ENCODE data around the gene ARF1. TPM values are rescaled to one million over a fixed set of nuclear protein-coding genes. Genes with fewer than 3 reads are reported as not detected.

Gene ARF1
- polyA plus RNA-seq, 3 donors, result 580 to 789 (median 603) TPM

DNA sequence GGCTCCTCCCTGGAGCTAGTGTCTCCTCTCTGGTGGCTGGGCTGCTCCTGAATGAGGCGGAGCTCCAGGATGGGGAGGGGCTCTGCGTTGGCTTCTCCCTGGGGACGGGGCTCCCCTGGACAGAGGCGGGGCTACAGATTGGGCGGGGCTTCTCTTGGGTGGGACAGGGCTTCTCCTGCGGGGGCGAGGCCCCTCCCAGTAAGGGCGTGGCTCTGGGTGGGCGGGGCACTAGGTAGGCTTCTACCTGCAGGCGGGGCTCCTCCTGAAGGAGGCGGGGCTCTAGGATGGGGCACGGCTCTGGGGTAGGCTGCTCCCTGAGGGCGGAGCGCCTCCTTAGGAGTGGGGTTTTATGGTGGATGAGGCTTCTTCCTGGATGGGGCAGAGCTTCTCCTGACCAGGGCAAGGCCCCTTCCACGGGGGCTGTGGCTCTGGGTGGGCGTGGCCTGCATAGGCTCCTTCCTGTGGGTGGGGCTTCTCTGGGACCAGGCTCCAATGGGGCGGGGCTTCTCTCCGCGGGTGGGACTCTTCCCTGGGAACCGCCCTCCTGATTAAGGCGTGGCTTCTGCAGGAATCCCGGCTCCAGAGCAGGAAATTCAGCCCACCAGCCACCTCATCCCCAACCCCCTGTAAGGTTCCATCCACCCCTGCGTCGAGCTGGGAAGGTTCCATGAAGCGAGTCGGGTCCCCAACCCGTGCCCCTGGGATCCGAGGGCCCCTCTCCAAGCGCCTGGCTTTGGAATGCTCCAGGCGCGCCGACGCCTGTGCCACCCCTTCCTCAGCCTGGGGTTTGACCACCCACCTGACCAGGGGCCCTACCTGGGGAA is 22.7 kb upstream of the ARF1 start:
- no peaks in the 10 kb centered on the region for H3K36me3 ChIP-seq (replicated peaks in 1 of 2; ENCODE audit: control insufficient read depth in 1 of 2, insufficient read depth in 2 of 2, low read length in 2 of 2)
- peak overlapping the region; percentile 33 to 77 (median 36) for H3K4me3 ChIP-seq (replicated peaks in 1 of 3; ENCODE audit: low read depth in 2 of 3, low read length in 3 of 3)
- H2AFZ ChIP-seq (ENCODE audit: insufficient read depth, low read depth, low read length, poor library complexity, severe bottlenecking), result peak overlapping the region; percentile 85
- intact Hi-C loops (cut with micrococcal nuclease), result loop anchor here in 1 of 2 donors (10.0 kb wide), 1 partner anchor 305 kb away; no protein-coding TSS in a partner anchor
- H3K9ac ChIP-seq (ENCODE audit: insufficient read depth, low read length, poor library complexity, severe bottlenecking), result peak overlapping the region; percentile 38
- peak in 2 of 3 donors; percentile 12 for DNase-seq
- Mint-ChIP-seq H3K9me3 (peaks cover 0 to 28% (median 17%) of the 10 kb centered on the region in 7 donors), H3K27ac (peak overlapping the region in 1 of 7 donors; percentile 41), H3K36me3 (peaks cover 3% of the 10 kb centered on the region in 2 donors), H3K27me3 (ENCODE audit: low read depth in 3 of 3) (peaks cover 55 to 72% (median 65%) of the 10 kb centered on the region in 3 donors), H3K4me1 (peaks cover 11% of the 10 kb centered on the region), H3K4me3 (peak overlapping the region; percentile 74)
- peaks cover 8 to 14% of the 10 kb centered on the region in 2 donors for H3K9me3 ChIP-seq (replicated peaks in 1 of 2; ENCODE audit: control insufficient read depth in 1 of 2, insufficient read depth in 1 of 2, low read length in 2 of 2)
- H3K27ac ChIP-seq (ENCODE audit: low read depth in 1 of 2, low read length in 2 of 2), result no peak overlapping the region
- no peaks in the 10 kb centered on the region for H4K20me1 ChIP-seq (ENCODE audit: insufficient read depth, low read length)
- H3K4me1 ChIP-seq (ENCODE audit: control insufficient read depth in 1 of 2, insufficient read depth in 2 of 2, low read length in 2 of 2), result peaks cover 17 to 22% of the 10 kb centered on the region in 2 donors
- peak overlapping the region; percentile 79 for H3K4me2 ChIP-seq (replicated peaks; ENCODE audit: extremely low read depth, low read length, poor library complexity, severe bottlenecking)
- TF ChIP-seq, protein P1, sequence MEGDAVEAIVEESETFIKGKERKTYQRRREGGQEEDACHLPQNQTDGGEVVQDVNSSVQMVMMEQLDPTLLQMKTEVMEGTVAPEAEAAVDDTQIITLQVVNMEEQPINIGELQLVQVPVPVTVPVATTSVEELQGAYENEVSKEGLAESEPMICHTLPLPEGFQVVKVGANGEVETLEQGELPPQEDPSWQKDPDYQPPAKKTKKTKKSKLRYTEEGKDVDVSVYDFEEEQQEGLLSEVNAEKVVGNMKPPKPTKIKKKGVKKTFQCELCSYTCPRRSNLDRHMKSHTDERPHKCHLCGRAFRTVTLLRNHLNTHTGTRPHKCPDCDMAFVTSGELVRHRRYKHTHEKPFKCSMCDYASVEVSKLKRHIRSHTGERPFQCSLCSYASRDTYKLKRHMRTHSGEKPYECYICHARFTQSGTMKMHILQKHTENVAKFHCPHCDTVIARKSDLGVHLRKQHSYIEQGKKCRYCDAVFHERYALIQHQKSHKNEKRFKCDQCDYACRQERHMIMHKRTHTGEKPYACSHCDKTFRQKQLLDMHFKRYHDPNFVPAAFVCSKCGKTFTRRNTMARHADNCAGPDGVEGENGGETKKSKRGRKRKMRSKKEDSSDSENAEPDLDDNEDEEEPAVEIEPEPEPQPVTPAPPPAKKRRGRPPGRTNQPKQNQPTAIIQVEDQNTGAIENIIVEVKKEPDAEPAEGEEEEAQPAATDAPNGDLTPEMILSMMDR (IDR thresholded peaks at IDR 0.05), result no peak
- H3K79me2 ChIP-seq (ENCODE audit: insufficient read depth, low read length), result no peaks in the 10 kb centered on the region
- WGBS (ENCODE audit: insufficient coverage), result 4% methylated on average over 22 of the region's 33 CpGs
- peaks cover 38 to 68% of the 10 kb centered on the region in 2 donors for H3K27me3 ChIP-seq (ENCODE audit: control insufficient read depth in 2 of 2, insufficient read depth in 2 of 2, low read length in 2 of 2)

- Mint-ChIP-seq H3K27me3 (ENCODE audit: low read depth in 3 of 3) (peaks cover 55 to 70% (median 65%) of the 10 kb centered on the region in 3 donors), H3K4me1 (peaks cover 11% of the 10 kb centered on the region), H3K4me3 (peak overlapping the region; percentile 74), H3K27ac (no peak overlapping the region), H3K9me3 (peaks cover 0 to 28% (median 17%) of the 10 kb centered on the region in 7 donors), H3K36me3 (peaks cover 3% of the 10 kb centered on the region in 2 donors)
- Histone ChIP-seq H3K4me3 (replicated peaks in 1 of 3; ENCODE audit: low read depth in 2 of 3, low read length in 3 of 3) (peak overlapping the region; percentile 33 to 77 (median 36)), H3K4me2 (replicated peaks; ENCODE audit: extremely low read depth, low read length, poor library complexity, severe bottlenecking) (peak overlapping the region; percentile 79), H3K36me3 (replicated peaks in 1 of 2; ENCODE audit: control insufficient read depth in 1 of 2, insufficient read depth in 2 of 2, low read length in 2 of 2) (no peaks in the 10 kb centered on the region), H2AFZ (ENCODE audit: insufficient read depth, low read depth, low read length, poor library complexity, severe bottlenecking) (peak overlapping the region; percentile 85), H3K79me2 (ENCODE audit: insufficient read depth, low read length) (no peaks in the 10 kb centered on the region), H3K9ac (ENCODE audit: insufficient read depth, low read length, poor library complexity, severe bottlenecking) (peak overlapping the region; percentile 38), H3K4me1 (ENCODE audit: control insufficient read depth in 1 of 2, insufficient read depth in 2 of 2, low read length in 2 of 2) (peaks cover 17 to 22% of the 10 kb centered on the region in 2 donors), H4K20me1 (ENCODE audit: insufficient read depth, low read length) (no peaks in the 10 kb centered on the region), H3K9me3 (replicated peaks in 1 of 2; ENCODE audit: control insufficient read depth in 1 of 2, insufficient read depth in 1 of 2, low read length in 2 of 2) (peaks cover 8 to 14% of the 10 kb centered on the region in 2 donors), H3K27ac (ENCODE audit: low read depth in 1 of 2, low read length in 2 of 2) (no peak overlapping the region), H3K27me3 (ENCODE audit: control insufficient read depth in 2 of 2, insufficient read depth in 2 of 2, low read length in 2 of 2) (peaks cover 37 to 66% of the 10 kb centered on the region in 2 donors)
- WGBS (ENCODE audit: insufficient coverage), result 12% methylated on average over 25 of the region's 34 CpGs
- no peak for DNase-seq
- TF ChIP-seq, protein P1 (IDR thresholded peaks at IDR 0.05), result no peak
- intact Hi-C loops (cut with micrococcal nuclease), result no loop called here
Observed at GRCh38 chr1:228060458-228061190, 21.9 kb upstream of the ARF1 start.

All from CD14-positive monocyte (primary cell).